A549 (cell line): Measurements from ENCODE around the gene GPD2.

ENCODE experiments used
- CTCF ChIP-seq: fragments of >200 bp; sonication (Bioruptor Twin); formaldehyde crosslinking; IDR thresholded peaks from 3 replicates; pipeline ENCODE4 v1.5.1; 2016
- POLR2A ChIP-seq: IDR thresholded peaks from 2 replicates; pipeline ENCODE4 v1.6.1; 2012; ENCODE audit warnings: mild to moderate bottlenecking, low read length
- SMC3 ChIP-seq: fragments of >200 bp; sonication (Bioruptor Twin); formaldehyde crosslinking; IDR thresholded peaks from 3 replicates; pipeline ENCODE4 v1.6.1; 2018; ENCODE audit warnings: inconsistent platforms
- SREBF2 ChIP-seq: fragments of 450-650 bp; IDR thresholded peaks from 2 replicates; pipeline ENCODE4 v1.6.1; 2014; ENCODE audit warnings: mild to moderate bottlenecking, moderate library complexity
- TF ChIP-seq, protein P1 (sequence below): IDR thresholded peaks from 2 replicates; pipeline ENCODE4 v1.6.1; 2012

- TF ChIP-seq SREBF2 = no peak
- TF ChIP-seq POLR2A = no peak
- no peak for TF ChIP-seq CTCF
- TF ChIP-seq, protein P1, sequence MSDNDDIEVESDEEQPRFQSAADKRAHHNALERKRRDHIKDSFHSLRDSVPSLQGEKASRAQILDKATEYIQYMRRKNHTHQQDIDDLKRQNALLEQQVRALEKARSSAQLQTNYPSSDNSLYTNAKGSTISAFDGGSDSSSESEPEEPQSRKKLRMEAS = no peak
- no peak for TF ChIP-seq SMC3
Measured at GRCh38 chr2:156626931-156627330, 190.8 kb downstream of the GPD2 start.
